ENCODE measurements around the gene MS4A2. TPM values are rescaled to one million over a fixed set of nuclear protein-coding genes. Genes with fewer than 3 reads are reported as not detected.

The MS4A2 gene
- total and polyA plus RNA-seq, 2 donors (not counting 1 experiment from before 2014, with no cell fraction given) = not detected

DNA sequence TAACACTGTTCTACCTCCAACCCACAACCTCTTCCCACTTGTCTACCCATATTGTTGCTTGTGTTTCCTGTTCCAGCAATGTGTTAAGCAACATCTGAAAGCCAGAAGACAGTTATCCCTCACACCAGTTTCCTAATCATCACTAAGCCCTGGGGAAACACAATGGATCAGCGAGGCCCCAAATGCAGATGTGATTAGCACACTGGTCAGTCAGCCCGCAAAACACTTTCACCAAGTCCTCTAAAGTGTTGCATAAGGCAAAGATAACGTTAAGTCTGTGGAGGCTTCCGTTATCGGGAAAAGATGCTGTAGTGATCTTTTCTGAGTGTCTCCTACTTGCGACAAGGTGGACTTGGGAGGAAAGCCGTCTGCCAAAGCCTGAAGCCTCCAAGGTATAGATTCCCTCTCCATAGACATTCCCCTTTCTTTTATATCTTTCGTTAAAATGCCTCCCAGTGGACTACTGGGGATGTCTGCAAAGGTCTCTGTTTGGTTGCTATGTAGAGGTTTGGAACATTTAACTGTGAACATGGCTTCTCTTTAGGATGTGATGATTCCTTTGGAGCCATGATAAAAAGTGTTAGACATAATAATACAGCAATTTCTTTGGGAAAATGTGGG, 32.0 kb upstream of the MS4A2 start, which contains the start of gene MS4A3:
MS4A3 (plus strand) TSS at position 317 of the 621 bp plus-strand sequence. CDS start 4,496 bp downstream, outside the sequence.
- TF ChIP-seq CTCF (conservative IDR thresholded peaks at IDR 0.05 in 1 of 2, IDR thresholded peaks at IDR 0.05 in 1 of 2; ENCODE audit: low read depth in 1 of 2, low read length in 2 of 2) = no peak
- no peak for TF ChIP-seq EZH2 (IDR thresholded peaks at IDR 0.05; ENCODE audit: low read length, missing control alignments)
- Histone ChIP-seq H2AFZ (ENCODE audit: low read length) (no peak within 1 kb of the TSS), H3K27me3 (ENCODE audit: control insufficient read depth, insufficient read depth, low read length) (no peaks in the 10 kb centered on the region)

GRCh38 chr11:60059052-60059451, 29.4 kb upstream of the MS4A2 start:
- H3K79me2 ChIP-seq (ENCODE audit: control insufficient read depth, insufficient read depth, low read length) = no peaks in the 10 kb centered on the region
- DNase-seq (ENCODE audit: low read depth in 2 of 2) = no peak
- no peaks in the 10 kb centered on the region for H4K20me1 ChIP-seq (ENCODE audit: control insufficient read depth, extremely low read depth, insufficient read depth, low read length)
- no peaks in the 10 kb centered on the region for H3K27me3 ChIP-seq (ENCODE audit: control insufficient read depth, insufficient read depth, low read length)
- no peak overlapping the region for H3K4me2 ChIP-seq (ENCODE audit: extremely low read depth, insufficient read depth, low read length)
- no peak overlapping the region for H3K4me3 ChIP-seq (replicated peaks in 1 of 4; ENCODE audit: control extremely low read depth in 1 of 4, insufficient read depth in 1 of 4, low read depth in 3 of 4, low read length in 4 of 4)
- no peak overlapping the region for H3K27ac ChIP-seq (ENCODE audit: insufficient read depth, low read length)
- no peaks in the 10 kb centered on the region for H3K4me1 ChIP-seq (ENCODE audit: control insufficient read depth, extremely low read depth, insufficient read depth, low read length)
- no peak overlapping the region for H2AFZ ChIP-seq (ENCODE audit: low read length)
- H3K9me3 ChIP-seq (ENCODE audit: control insufficient read depth, insufficient read depth, low read depth, low read length) = no peaks in the 10 kb centered on the region
- no peaks in the 10 kb centered on the region for H3K36me3 ChIP-seq (ENCODE audit: control insufficient read depth, insufficient read depth, low read length)
- H3K9ac ChIP-seq (ENCODE audit: insufficient read depth, low read length) = no peak overlapping the region
- TF ChIP-seq CTCF (conservative IDR thresholded peaks at IDR 0.05 in 1 of 2, IDR thresholded peaks at IDR 0.05 in 1 of 2; ENCODE audit: low read depth in 1 of 2, low read length in 2 of 2) (no peak), EZH2 (IDR thresholded peaks at IDR 0.05; ENCODE audit: low read length, missing control alignments) (no peak)

More for the DNA sequence above, 32.0 kb upstream of the MS4A2 start, which contains the start of gene MS4A3:
- no peak for DNase-seq (ENCODE audit: low read depth in 2 of 2)
- no peaks in the 10 kb centered on the region for H3K4me1 ChIP-seq (ENCODE audit: control insufficient read depth, extremely low read depth, insufficient read depth, low read length)
- H3K9ac ChIP-seq (ENCODE audit: insufficient read depth, low read length) = no peak within 1 kb of the TSS
- no peaks in the 10 kb centered on the region for H4K20me1 ChIP-seq (ENCODE audit: control insufficient read depth, extremely low read depth, insufficient read depth, low read length)
- H3K27ac ChIP-seq (ENCODE audit: insufficient read depth, low read length) = no peak within 1 kb of the TSS
- no peak within 1 kb of the TSS for H3K4me3 ChIP-seq (replicated peaks in 1 of 4; ENCODE audit: control extremely low read depth in 1 of 4, insufficient read depth in 1 of 4, low read depth in 3 of 4, low read length in 4 of 4)
- H3K4me2 ChIP-seq (ENCODE audit: extremely low read depth, insufficient read depth, low read length) = no peak within 1 kb of the TSS
- no peaks in the 10 kb centered on the region for H3K79me2 ChIP-seq (ENCODE audit: control insufficient read depth, insufficient read depth, low read length)
- no peaks in the 10 kb centered on the region for H3K9me3 ChIP-seq (ENCODE audit: control insufficient read depth, insufficient read depth, low read depth, low read length)
- H3K36me3 ChIP-seq (ENCODE audit: control insufficient read depth, insufficient read depth, low read length) = no peaks in the 10 kb centered on the region

- Histone ChIP-seq H3K27ac (ENCODE audit: insufficient read depth, low read length) (no peak overlapping the region), H3K4me2 (ENCODE audit: extremely low read depth, insufficient read depth, low read length) (no peak overlapping the region), H4K20me1 (ENCODE audit: control insufficient read depth, extremely low read depth, insufficient read depth, low read length) (no peaks in the 10 kb centered on the region), H3K27me3 (ENCODE audit: control insufficient read depth, insufficient read depth, low read length) (no peaks in the 10 kb centered on the region), H3K36me3 (ENCODE audit: control insufficient read depth, insufficient read depth, low read length) (no peaks in the 10 kb centered on the region), H2AFZ (ENCODE audit: low read length) (no peak overlapping the region), H3K79me2 (ENCODE audit: control insufficient read depth, insufficient read depth, low read length) (no peaks in the 10 kb centered on the region), H3K4me3 (replicated peaks in 1 of 4; ENCODE audit: control extremely low read depth in 1 of 4, insufficient read depth in 1 of 4, low read depth in 3 of 4, low read length in 4 of 4) (no peak overlapping the region), H3K9ac (ENCODE audit: insufficient read depth, low read length) (no peak overlapping the region), H3K4me1 (ENCODE audit: control insufficient read depth, extremely low read depth, insufficient read depth, low read length) (no peaks in the 10 kb centered on the region), H3K9me3 (ENCODE audit: control insufficient read depth, insufficient read depth, low read depth, low read length) (no peaks in the 10 kb centered on the region)
- TF ChIP-seq CTCF (conservative IDR thresholded peaks at IDR 0.05 in 1 of 2, IDR thresholded peaks at IDR 0.05 in 1 of 2; ENCODE audit: low read depth in 1 of 2, low read length in 2 of 2) = no peak
- TF ChIP-seq EZH2 (IDR thresholded peaks at IDR 0.05; ENCODE audit: low read length, missing control alignments) = no peak
- no peak for DNase-seq (ENCODE audit: low read depth in 2 of 2)
Measured at GRCh38 chr11:60059521-60060240, 28.8 kb upstream of the MS4A2 start.

Measured in fibroblast of lung (primary cell).